Subcutaneous abdominal adipose tissue (tissue), 5 donors: ENCODE measurements around the gene CMSS1.
A peak's percentile ranks its signal among the peaks of the same experiment; 100 is the strongest.

Experiments
- H3K27ac ChIP-seq: one replicate; pipeline ENCODE4 v1.7.0; 2013; ENCODE audit warnings: low read depth, mild to moderate bottlenecking, inconsistent platforms, low read length, moderate library complexity
- H3K27me3 ChIP-seq, 5 donors: one replicate each; pipeline ENCODE4 v1.7.0; 2013; ENCODE audit warnings: low read length in 5 of 5, inconsistent platforms in 1 of 5; ENCODE audit not compliant: control insufficient read depth in 5 of 5, insufficient read depth in 4 of 5
- H3K36me3 ChIP-seq, 5 donors: one replicate each; pipeline ENCODE4 v1.7.0; 2013; ENCODE audit warnings: low read length in 5 of 5; ENCODE audit not compliant: control insufficient read depth in 5 of 5, insufficient read depth in 5 of 5
- H3K4me1 ChIP-seq, 5 donors: one replicate each; pipeline ENCODE4 v1.7.0; 2013; ENCODE audit warnings: low read length in 5 of 5, mild to moderate bottlenecking in 3 of 5, moderate library complexity in 1 of 5; ENCODE audit not compliant: control insufficient read depth in 5 of 5, insufficient read depth in 5 of 5
- H3K4me3 ChIP-seq, 5 donors: one replicate each; pipeline ENCODE4 v1.7.0; 2013; ENCODE audit warnings: low read length in 5 of 5, low read depth in 1 of 5
- H3K9ac ChIP-seq, 5 donors: one replicate each; pipeline ENCODE4 v1.7.0; 2013; ENCODE audit warnings: low read length in 5 of 5, mild to moderate bottlenecking in 4 of 5, moderate library complexity in 3 of 5
- H3K9me3 ChIP-seq, 5 donors: one replicate each; pipeline ENCODE4 v1.7.0; 2013; ENCODE audit warnings: low read length in 5 of 5; ENCODE audit not compliant: control insufficient read depth in 5 of 5
- donor health status: healthy.
- donor health status: healthy.
- donor health status: healthy.
- donor health status: healthy.
- donor health status: healthy.

Gene CMSS1

DNA sequence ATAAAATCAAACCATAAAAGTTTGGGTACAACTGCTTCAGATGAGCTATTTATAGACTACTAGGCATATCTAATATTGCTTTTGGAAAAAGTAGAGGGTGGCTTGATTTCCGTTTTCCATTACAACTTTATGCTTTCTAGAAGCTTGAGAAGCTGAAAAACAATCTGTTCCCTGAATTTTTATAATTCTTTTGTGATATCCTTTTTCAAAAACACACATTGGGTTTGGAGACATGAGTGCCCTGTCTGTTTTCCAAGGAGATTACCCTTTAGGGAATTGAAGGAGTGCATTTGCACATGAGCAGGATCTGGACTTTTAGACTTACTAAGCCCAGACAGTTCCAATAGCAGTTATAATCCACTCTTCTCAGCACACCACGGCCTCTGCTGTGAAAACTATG, 346.1 kb downstream of the CMSS1 start:
- Histone ChIP-seq H3K4me1 (peaks cover 5 to 28% (median 23%) of the 10 kb centered on the region in 5 donors), H3K9me3 (no peaks in the 10 kb centered on the region), H3K9ac (peak overlapping the region in 2 of 5 donors; percentile 14 to 17), H3K36me3 (peaks cover 0 to 2% (median 0%) of the 10 kb centered on the region in 5 donors), H3K4me3 (no peak overlapping the region), H3K27ac (peak overlapping the region; percentile 14), H3K27me3 (no peaks in the 10 kb centered on the region)

DNA sequence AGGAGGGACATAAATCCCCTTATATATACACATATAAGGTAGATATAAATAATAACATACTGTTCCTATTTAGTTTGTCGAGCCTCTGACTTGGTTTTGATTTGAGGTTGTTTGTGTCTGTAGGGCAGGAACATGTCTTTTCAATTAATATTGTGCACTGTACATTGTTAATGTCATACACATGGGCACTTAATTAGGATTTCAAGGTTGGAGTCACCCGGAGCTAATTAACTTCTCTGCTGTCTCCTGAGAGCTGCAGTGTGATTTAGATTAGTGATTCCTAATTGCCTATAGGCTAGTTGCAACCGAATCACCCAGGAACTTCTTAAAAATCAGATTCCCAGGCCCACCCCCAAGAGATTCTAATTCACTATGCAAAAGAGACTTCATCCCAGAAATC, 347.1 kb downstream of the CMSS1 start:
- H3K9ac ChIP-seq = no peak overlapping the region
- H3K4me3 ChIP-seq = no peak overlapping the region
- H3K27me3 ChIP-seq = no peaks in the 10 kb centered on the region
- peaks cover 3 to 23% (median 13%) of the 10 kb centered on the region in 5 donors for H3K4me1 ChIP-seq
- H3K36me3 ChIP-seq = peaks cover 0 to 2% (median 0%) of the 10 kb centered on the region in 5 donors
- peak overlapping the region; percentile 14 for H3K27ac ChIP-seq
- H3K9me3 ChIP-seq = no peaks in the 10 kb centered on the region

DNA sequence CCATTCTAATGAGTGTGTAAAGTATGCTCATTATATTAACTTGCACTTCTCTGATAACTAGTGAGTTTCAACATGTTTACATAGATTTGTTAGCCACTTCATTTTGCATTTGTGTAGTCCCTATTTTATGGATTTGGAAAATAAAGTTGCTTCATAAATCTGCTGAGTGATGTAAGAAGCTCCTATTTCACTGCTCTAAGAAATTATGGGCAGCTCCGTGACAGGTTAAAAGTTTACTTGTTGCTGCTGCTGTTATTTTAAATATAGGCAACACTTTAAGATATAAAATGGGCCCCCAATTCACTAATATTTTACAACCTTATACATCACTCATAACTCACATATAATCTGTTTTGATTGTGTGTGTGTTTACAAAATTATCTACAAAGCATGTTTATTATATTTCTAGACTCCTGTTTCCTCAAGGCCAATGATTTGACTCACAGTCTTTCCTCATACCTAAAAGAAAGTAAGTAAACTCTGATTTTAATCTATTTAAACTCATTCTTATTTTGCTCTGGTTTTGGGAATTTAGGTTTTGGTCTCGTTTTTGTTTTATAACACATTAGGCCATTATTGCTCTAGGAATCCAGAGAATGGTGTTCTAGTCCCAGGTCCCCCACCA, 348.4 kb downstream of the CMSS1 start:
- Histone ChIP-seq H3K27me3 (no peaks in the 10 kb centered on the region), H3K27ac (no peak overlapping the region), H3K36me3 (peaks cover 0 to 2% (median 0%) of the 10 kb centered on the region in 5 donors), H3K4me3 (no peak overlapping the region), H3K9me3 (no peaks in the 10 kb centered on the region), H3K9ac (no peak overlapping the region), H3K4me1 (peaks cover 0 to 20% (median 9%) of the 10 kb centered on the region in 5 donors)

DNA sequence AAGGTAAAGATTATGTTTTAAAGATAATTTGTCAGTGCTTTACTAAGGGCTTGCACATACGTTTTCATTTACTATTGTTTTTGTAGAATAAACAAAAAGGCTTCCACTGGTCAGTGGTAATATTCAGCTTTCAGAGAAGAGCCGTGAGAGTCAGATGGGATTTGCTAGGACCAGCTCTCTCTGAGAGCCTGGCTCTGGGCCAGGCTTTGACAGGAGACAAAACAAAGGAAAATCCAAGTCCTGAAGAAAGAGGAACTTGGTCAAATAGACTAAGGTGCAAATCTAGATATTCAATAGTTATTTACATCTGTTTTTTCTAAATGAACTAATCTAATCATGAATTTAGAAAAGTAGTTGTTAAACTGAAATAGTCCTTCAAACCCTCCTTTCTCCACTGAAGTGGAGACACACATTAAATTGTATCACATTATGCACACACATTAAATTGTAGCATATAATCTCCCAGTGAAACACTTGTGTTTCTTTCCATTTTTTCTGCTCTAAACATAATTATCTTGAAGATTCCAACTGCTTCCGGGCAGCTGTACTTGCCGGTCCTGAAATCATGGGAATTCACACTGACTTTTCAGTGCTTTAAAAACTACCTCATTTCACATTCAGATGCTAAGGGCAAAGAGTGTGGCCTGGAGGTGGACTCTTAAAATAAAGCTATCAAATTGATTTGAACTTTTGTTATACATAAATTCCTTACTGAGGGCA, 351.7 kb downstream of the CMSS1 start:
- no peak overlapping the region for H3K27ac ChIP-seq

DNA sequence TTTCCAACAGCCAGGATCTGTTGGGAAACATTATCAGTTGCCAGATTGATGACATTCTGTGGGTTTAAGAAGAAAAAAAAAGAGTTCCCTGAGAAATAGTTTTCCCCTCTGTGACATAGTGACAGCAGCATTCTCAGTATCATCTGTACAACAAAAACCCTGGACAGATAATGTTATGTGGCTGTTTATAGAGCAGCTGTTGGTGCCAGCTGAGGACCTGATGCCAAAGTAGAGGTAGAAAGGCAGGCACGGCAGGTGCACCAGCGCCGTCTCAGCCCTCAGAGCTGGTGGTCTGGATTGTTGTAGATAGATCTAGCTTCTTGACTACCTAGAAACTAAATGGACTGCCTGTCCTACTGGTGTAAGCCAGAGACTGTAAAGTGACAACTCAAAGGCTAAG, 352.8 kb downstream of the CMSS1 start:
- no peak overlapping the region for H3K9ac ChIP-seq
- H3K4me1 ChIP-seq = peaks cover 0 to 12% (median 0%) of the 10 kb centered on the region in 5 donors
- no peak overlapping the region for H3K4me3 ChIP-seq
- H3K36me3 ChIP-seq = peaks cover 0 to 16% (median 10%) of the 10 kb centered on the region in 5 donors
- H3K9me3 ChIP-seq = no peaks in the 10 kb centered on the region
- no peak overlapping the region for H3K27ac ChIP-seq
- no peaks in the 10 kb centered on the region for H3K27me3 ChIP-seq

More for the DNA sequence above, 351.7 kb downstream of the CMSS1 start:
- H3K9me3 ChIP-seq = no peaks in the 10 kb centered on the region
- H3K4me3 ChIP-seq = no peak overlapping the region
- H3K36me3 ChIP-seq = peaks cover 0 to 16% (median 10%) of the 10 kb centered on the region in 5 donors
- no peak overlapping the region for H3K9ac ChIP-seq
- peaks cover 0 to 12% (median under 1%) of the 10 kb centered on the region in 5 donors for H3K4me1 ChIP-seq
- no peaks in the 10 kb centered on the region for H3K27me3 ChIP-seq

DNA sequence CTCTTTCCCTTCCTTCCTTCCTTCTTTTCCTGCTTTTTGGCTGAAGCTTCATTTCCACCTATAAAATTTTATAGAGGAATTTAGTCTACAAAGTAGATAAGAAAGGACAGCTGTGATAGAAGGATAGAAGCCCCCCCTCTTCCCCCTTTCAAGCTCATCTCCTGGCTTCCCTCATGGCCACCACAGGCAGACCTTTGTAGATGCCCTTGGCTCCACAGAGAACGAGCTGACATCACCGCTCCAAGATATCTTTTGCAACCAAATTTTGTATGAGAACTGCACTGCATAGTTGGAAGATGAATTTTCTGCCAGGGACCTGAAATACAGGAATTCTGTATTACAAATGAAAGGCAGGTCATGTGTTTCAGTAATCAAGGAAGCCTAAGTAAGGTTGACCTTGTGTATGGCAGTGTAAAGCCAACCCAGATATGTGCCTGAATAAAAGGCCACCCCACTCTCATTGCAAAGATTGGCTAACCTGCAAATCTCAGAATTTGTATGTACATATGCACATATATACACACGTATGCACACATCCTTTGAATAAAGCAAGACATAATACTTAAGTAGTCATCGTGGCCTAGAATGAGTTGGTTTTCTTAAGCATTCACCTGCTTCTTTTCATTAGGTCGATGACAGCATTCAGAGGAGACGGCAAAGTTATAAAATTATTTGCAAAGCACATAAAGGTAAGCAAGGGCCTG, 353.7 kb downstream of the CMSS1 start:
- H3K4me1 ChIP-seq = peaks cover 0 to 17% (median 0%) of the 10 kb centered on the region in 5 donors
- peaks cover 0 to 16% (median 16%) of the 10 kb centered on the region in 5 donors for H3K36me3 ChIP-seq
- no peaks in the 10 kb centered on the region for H3K27me3 ChIP-seq
- no peak overlapping the region for H3K4me3 ChIP-seq
- no peak overlapping the region for H3K9ac ChIP-seq
- no peak overlapping the region for H3K27ac ChIP-seq
- H3K9me3 ChIP-seq = no peaks in the 10 kb centered on the region

DNA sequence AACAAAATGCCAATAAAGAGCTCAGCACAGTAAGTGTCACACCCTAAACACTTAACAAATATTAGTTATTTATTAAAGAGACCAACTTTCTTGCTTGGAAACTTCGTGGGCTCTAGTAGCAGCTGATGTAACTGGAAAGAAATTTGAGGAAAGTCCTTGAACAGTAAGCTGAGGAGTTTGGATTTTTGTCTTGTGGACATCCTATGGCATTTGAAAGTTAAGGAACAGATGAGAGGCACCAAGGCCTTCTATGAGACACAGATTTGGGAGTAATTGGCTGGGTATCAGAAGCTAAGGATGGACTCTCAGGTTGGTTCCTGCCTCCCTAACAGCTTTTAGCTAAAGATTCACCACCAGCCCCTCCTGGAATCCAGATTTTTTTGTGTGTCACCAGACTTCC, 356.3 kb downstream of the CMSS1 start:
- peaks cover 0 to 17% (median 0%) of the 10 kb centered on the region in 5 donors for H3K4me1 ChIP-seq
- H3K27ac ChIP-seq = no peak overlapping the region
- H3K9me3 ChIP-seq = peaks cover 0 to 2% (median 0%) of the 10 kb centered on the region in 5 donors
- H3K4me3 ChIP-seq = no peak overlapping the region
- H3K36me3 ChIP-seq = peaks cover 0 to 28% (median 16%) of the 10 kb centered on the region in 5 donors
- H3K9ac ChIP-seq = no peak overlapping the region
- H3K27me3 ChIP-seq = no peaks in the 10 kb centered on the region

DNA sequence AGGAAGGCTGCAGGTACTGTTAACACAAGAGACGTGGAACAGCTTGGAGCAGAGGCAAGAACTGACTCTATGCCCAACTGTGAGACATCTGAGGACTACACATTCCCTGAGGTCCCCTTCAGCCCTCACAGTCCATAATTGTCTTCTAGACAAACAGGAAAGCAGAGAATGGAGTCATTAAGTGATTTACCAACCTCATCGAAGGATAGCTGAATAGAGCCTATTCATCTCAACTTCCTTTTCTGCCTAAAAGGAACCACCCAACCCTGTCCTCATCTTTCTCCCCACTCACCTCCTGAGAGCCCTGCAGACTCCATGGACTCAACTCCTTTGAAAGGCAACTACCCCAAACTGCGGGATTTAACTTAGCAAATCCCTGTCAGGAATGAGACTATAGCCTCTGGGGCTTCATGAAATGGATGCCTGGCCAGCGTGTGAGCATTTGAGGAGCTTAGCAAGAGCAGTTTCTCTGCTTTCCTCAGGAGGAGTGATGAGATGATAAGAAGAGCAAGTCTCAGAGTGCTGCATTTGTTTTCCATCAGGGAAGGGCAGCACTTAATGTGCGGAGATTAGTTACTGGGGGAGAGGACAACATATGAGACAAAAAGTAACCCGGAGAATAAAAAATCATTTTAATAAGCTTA, 358.1 kb downstream of the CMSS1 start:
- H3K27ac ChIP-seq = no peak overlapping the region
- no peak overlapping the region for H3K9ac ChIP-seq
- H3K4me1 ChIP-seq = peaks cover 0 to 10% (median 0%) of the 10 kb centered on the region in 5 donors
- H3K27me3 ChIP-seq = no peaks in the 10 kb centered on the region
- H3K4me3 ChIP-seq = no peak overlapping the region
- H3K36me3 ChIP-seq = peaks cover 0 to 30% (median 17%) of the 10 kb centered on the region in 5 donors
- H3K9me3 ChIP-seq = peaks cover 0 to 13% (median 6%) of the 10 kb centered on the region in 5 donors

DNA sequence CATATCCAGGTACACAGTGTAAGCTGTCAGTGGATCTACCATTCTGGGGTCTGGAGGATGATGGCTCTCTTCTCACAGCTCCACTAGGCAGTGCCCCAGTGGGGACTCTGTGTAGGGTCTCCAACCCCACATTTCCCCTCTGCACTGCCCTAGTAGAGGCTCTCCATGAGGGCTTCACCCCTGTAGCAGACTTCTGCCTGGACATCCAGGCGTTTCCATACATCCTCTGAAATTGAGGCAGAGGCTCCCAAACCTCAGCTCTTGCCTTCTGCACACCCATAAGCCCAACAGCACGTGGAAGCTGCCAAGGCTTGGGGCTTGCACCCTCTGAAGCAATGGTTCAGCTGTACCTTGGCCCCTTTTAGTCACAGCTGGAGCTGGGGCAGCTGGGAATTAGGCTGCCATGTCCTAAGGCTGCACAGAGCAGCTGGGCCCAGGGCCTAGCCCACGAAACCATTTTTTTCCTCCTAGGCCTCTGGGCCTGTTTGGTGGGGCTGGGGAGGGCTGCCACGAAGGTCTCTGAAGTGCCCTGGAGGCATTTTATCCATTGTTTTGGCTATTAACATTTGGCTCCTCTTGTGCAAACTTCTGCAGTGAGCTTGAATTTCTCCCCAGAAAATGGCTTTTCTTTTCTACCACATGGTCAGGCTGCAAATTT, 362.2 kb downstream of the CMSS1 start:
- H3K9me3 ChIP-seq = peaks cover 0 to 13% (median 6%) of the 10 kb centered on the region in 5 donors
- peaks cover 0 to 20% (median 10%) of the 10 kb centered on the region in 5 donors for H3K36me3 ChIP-seq
- no peak overlapping the region for H3K27ac ChIP-seq
- H3K27me3 ChIP-seq = no peaks in the 10 kb centered on the region
- H3K4me3 ChIP-seq = no peak overlapping the region
- peaks cover 0 to 11% (median 0%) of the 10 kb centered on the region in 5 donors for H3K4me1 ChIP-seq
- H3K9ac ChIP-seq = no peak overlapping the region
